H1 (cell line): Measurements from ENCODE around the gene TOMM5. TPM values are rescaled to one million over a fixed set of nuclear protein-coding genes. Genes with fewer than 3 reads are reported as not detected.

Experiments
- CTCF ChIA-PET: fragments of 300-600 bp; sonication (Branson Sonifier 250); formaldehyde crosslinking; loops from one replicate; lab custom pipeline; 2021; ENCODE audit not compliant: partially characterized antibody; lab: Charles Lee
- POLR2A ChIA-PET: fragments of 300-600 bp; sonication (Branson Sonifier 250); formaldehyde crosslinking; loops from one replicate; lab custom pipeline; 2021; ENCODE audit warnings: inconsistent platforms; ENCODE audit not compliant: partially characterized antibody; lab: Charles Lee
- DNase-seq, 2 experiments: peaks; one replicate each; pipeline versions ENCODE4 v3.0.0 to v3.0.0-alpha.2; 2010 to 2022; ENCODE audit warnings: low spot score in 2 of 2, low read depth in 1 of 2, mixed read lengths in 1 of 2
- FAIRE-seq: peaks from 2 replicates; lab custom pipeline; 2011; peaks lifted over from hg19 to GRCh38; lab: Jason Lieb, UNC
- H2AFZ ChIP-seq: 2 replicates; pipeline ENCODE4 v1.8.1; 2012; ENCODE audit warnings: low read length, inconsistent platforms
- H2AK5ac ChIP-seq: 2 replicates; pipeline ENCODE4 v1.6.1; 2013; ENCODE audit warnings: low read depth, low read length
- H2BK120ac ChIP-seq: replicated peaks from 2 replicates; pipeline ENCODE3; 2013; ENCODE audit warnings: low read depth, low read length, inconsistent platforms
- H2BK12ac ChIP-seq: 2 replicates; pipeline ENCODE4 v1.6.1; 2013; ENCODE audit warnings: low read depth, low read length
- H2BK15ac ChIP-seq: 2 replicates; pipeline ENCODE4 v1.6.1; 2013; ENCODE audit warnings: low read length
- H2BK20ac ChIP-seq: 2 replicates; pipeline ENCODE4 v1.6.1; 2013; ENCODE audit warnings: low read length
- H2BK5ac ChIP-seq: 2 replicates; pipeline ENCODE4 v1.6.1; 2013; ENCODE audit warnings: low read depth, low read length
- H3K14ac ChIP-seq: 2 replicates; pipeline ENCODE4 v1.6.1; 2013; ENCODE audit warnings: inconsistent platforms; ENCODE audit not compliant: insufficient read length
- H3K18ac ChIP-seq: 2 replicates; pipeline ENCODE4 v1.6.1; 2013; ENCODE audit warnings: low read length; ENCODE audit errors: extremely low read depth
- H3K23ac ChIP-seq: 2 replicates; pipeline ENCODE4 v1.6.1; 2013; ENCODE audit warnings: inconsistent platforms; ENCODE audit not compliant: insufficient read length
- H3K23me2 ChIP-seq: 2 replicates; pipeline ENCODE4 v1.6.1; 2013; ENCODE audit warnings: low read depth, low read length
- H3K27ac ChIP-seq: 2 replicates; pipeline ENCODE4 v1.6.1; 2011; ENCODE audit warnings: low read depth, low read length, inconsistent platforms
- H3K27me3 ChIP-seq, 4 experiments: replicated peaks in 1 of 4; 1 replicate in 1 of 4; 2 replicates in 3 of 4; pipeline versions ENCODE4 v1.6.1 to v1.8.1; 2011 to 2013; ENCODE audit warnings: low read length in 3 of 4, mild to moderate bottlenecking in 3 of 4, inconsistent platforms in 2 of 4, mixed read lengths in 2 of 4, moderate library complexity in 1 of 4; ENCODE audit not compliant: control insufficient read depth in 3 of 4, insufficient read depth in 3 of 4; ENCODE audit errors: extremely low read depth in 1 of 4
- H3K36me3 ChIP-seq, 4 experiments: 2 replicates each; pipeline versions ENCODE4 v1.6.1 to v1.8.1; 2011 to 2013; ENCODE audit warnings: mild to moderate bottlenecking in 4 of 4, low read length in 3 of 4, moderate library complexity in 2 of 4, control low read depth in 1 of 4, inconsistent platforms in 1 of 4; ENCODE audit not compliant: insufficient read depth in 4 of 4, control insufficient read depth in 2 of 4
- H3K4ac ChIP-seq: replicated peaks from 2 replicates; pipeline ENCODE3; 2013; ENCODE audit warnings: low read length, low read depth, mixed read lengths, inconsistent platforms; ENCODE audit not compliant: insufficient read length
- H3K4me1 ChIP-seq, 4 experiments: replicated peaks in 1 of 4; 1 replicate in 1 of 4; 2 replicates in 3 of 4; pipeline versions ENCODE4 v1.6.1 to v1.8.1; 2011 to 2013; ENCODE audit warnings: low read length in 3 of 4, inconsistent platforms in 2 of 4, mixed read lengths in 1 of 4; ENCODE audit not compliant: insufficient read depth in 4 of 4, control insufficient read depth in 3 of 4
- H3K4me2 ChIP-seq, 2 experiments: 2 replicates each; pipeline versions ENCODE4 v1.6.1 to v1.8.1; 2011 to 2013; ENCODE audit warnings: low read depth in 2 of 2, low read length in 2 of 2, control low read depth in 1 of 2, inconsistent platforms in 1 of 2, mild to moderate bottlenecking in 1 of 2; ENCODE audit not compliant: insufficient read depth in 1 of 2
- H3K4me3 ChIP-seq, 4 experiments: fragments of 200-600, 300-600 bp in 1 of 4; sonication (generic), shearing (Covaris generic), sonication (Bioruptor Twin) in 1 of 4; 2 replicates each; pipeline versions ENCODE4 v1.5.1 to v1.8.1; 2011 to 2016; ENCODE audit warnings: low read length in 4 of 4, low read depth in 3 of 4, control low read depth in 2 of 4, inconsistent platforms in 2 of 4, mild to moderate bottlenecking in 2 of 4, mixed read lengths in 1 of 4, moderate library complexity in 1 of 4; ENCODE audit not compliant: insufficient read depth in 2 of 4; ENCODE audit errors: extremely low read depth in 1 of 4
- H3K56ac ChIP-seq: replicated peaks from 2 replicates; pipeline ENCODE3; 2013; ENCODE audit warnings: low read depth, mild to moderate bottlenecking, mixed read lengths, low read length, inconsistent platforms; ENCODE audit not compliant: insufficient read length
- H3K79me1 ChIP-seq: 2 replicates; pipeline ENCODE4 v1.6.1; 2013; ENCODE audit warnings: low read depth, low read length, control low read depth
- H3K79me2 ChIP-seq, 2 experiments: 2 replicates each; pipeline versions ENCODE4 v1.6.1 to v1.8.1; 2012 to 2013; ENCODE audit warnings: low read length in 2 of 2, mild to moderate bottlenecking in 2 of 2, inconsistent platforms in 1 of 2; ENCODE audit not compliant: insufficient read depth in 2 of 2, control insufficient read depth in 1 of 2
- H3K9ac ChIP-seq, 4 experiments: replicated peaks in 1 of 4; 1 replicate in 1 of 4; 2 replicates in 3 of 4; pipeline versions ENCODE4 v1.6.1 to v1.8.1; 2011 to 2013; ENCODE audit warnings: low read depth in 3 of 4, low read length in 3 of 4, control low read depth in 2 of 4, mild to moderate bottlenecking in 2 of 4, moderate library complexity in 2 of 4, inconsistent platforms in 1 of 4; ENCODE audit errors: extremely low read depth in 1 of 4
- H3K9me3 ChIP-seq, 2 experiments: 2 replicates each; pipeline versions ENCODE4 v1.6.1 to v1.8.1; 2012 to 2013; ENCODE audit warnings: mild to moderate bottlenecking in 2 of 2, moderate library complexity in 2 of 2, control low read depth in 1 of 2, inconsistent platforms in 1 of 2, low read depth in 1 of 2, low read length in 1 of 2, mixed read lengths in 1 of 2; ENCODE audit not compliant: insufficient read depth in 2 of 2
- H4K20me1 ChIP-seq, 2 experiments: replicated peaks in 1 of 2; 2 replicates each; pipeline versions ENCODE3 to v1.8.1; 2011 to 2013; ENCODE audit warnings: inconsistent platforms in 2 of 2, low read length in 2 of 2, mild to moderate bottlenecking in 1 of 2; ENCODE audit not compliant: insufficient read depth in 2 of 2, control insufficient read depth in 1 of 2
- H4K5ac ChIP-seq: 2 replicates; pipeline ENCODE4 v1.6.1; 2013; ENCODE audit warnings: low read length, low read depth, mixed read lengths, inconsistent platforms; ENCODE audit not compliant: insufficient read length
- H4K8ac ChIP-seq: 2 replicates; pipeline ENCODE4 v1.8.0; 2013; ENCODE audit warnings: mild to moderate bottlenecking, moderate library complexity, low read length, inconsistent platforms; ENCODE audit not compliant: insufficient read depth; ENCODE audit errors: extremely low read depth
- H4K91ac ChIP-seq: replicated peaks from 2 replicates; pipeline ENCODE3; 2013; ENCODE audit warnings: low read length, mixed read lengths, inconsistent platforms; ENCODE audit not compliant: insufficient read length
- BCL11A ChIP-seq, 2 experiments: IDR thresholded peaks; one replicate each; pipeline ENCODE4 v1.6.1; 2011; ENCODE audit warnings: low read depth in 2 of 2, low read length in 2 of 2, mild to moderate bottlenecking in 2 of 2
- CTBP2 ChIP-seq: IDR thresholded peaks from 2 replicates; pipeline ENCODE4 v1.7.0; 2011; ENCODE audit warnings: borderline replicate concordance, mild to moderate bottlenecking, moderate library complexity, mixed read lengths, low read length; ENCODE audit not compliant: insufficient read depth, insufficient read length
- GTF2F1 ChIP-seq: IDR thresholded peaks from 2 replicates; pipeline ENCODE4 v1.6.1; 2012; ENCODE audit warnings: low read depth, low read length, improper control_type of control experiment, borderline replicate concordance
- HDAC6 ChIP-seq: IDR thresholded peaks from one replicate; pipeline ENCODE4 v1.7.1; 2012; ENCODE audit warnings: low read depth, mild to moderate bottlenecking, inconsistent platforms, low read length, moderate library complexity
- SIN3A ChIP-seq, 2 experiments: IDR thresholded peaks in 1 of 2; conservative IDR thresholded peaks in 1 of 2; 2 replicates each; pipeline ENCODE4 v1.6.1; 2011 to 2012; ENCODE audit warnings: low read length in 2 of 2, improper control_type of control experiment in 1 of 2, low read depth in 1 of 2, mild to moderate bottlenecking in 1 of 2
- SP4 ChIP-seq: IDR thresholded peaks from 2 replicates; pipeline ENCODE4 v1.6.1; 2012; ENCODE audit warnings: low read length, inconsistent platforms
- TEAD4 ChIP-seq: IDR thresholded peaks from 2 replicates; pipeline ENCODE4 v1.6.1; 2012; ENCODE audit warnings: low read depth, low read length, inconsistent platforms, mixed read lengths
- WGBS, 2 experiments: shearing (Covaris generic) in 1 of 2; methylation state at CpG; one replicate each; pipeline versions ENCODE4 v1.1.6 to v1.1.7; 2013 to 2015; ENCODE audit warnings: low lambda C conversion rate in 2 of 2, mixed read lengths in 2 of 2, inconsistent platforms in 1 of 2, low coverage in 1 of 2, missing lambda C conversion rate in 1 of 2; ENCODE audit not compliant: insufficient replicate concordance in 2 of 2, insufficient coverage in 1 of 2, insufficient read length in 1 of 2; ENCODE audit errors: extremely low coverage in 1 of 2, missing lambda C conversion rate in 1 of 2; 5-methylcytosine and 5-hydroxymethylcytosine counted together
- polyA plus RNA-seq, 7 experiments: library from polyadenylated mRNA; depleted of rRNA in 3 of 7; stranded (reverse) in 5 of 7; unstranded in 2 of 7; fragments of >200 nt in 5 of 7; fragments of 200-250 nt in 2 of 7; gene quantifications; 1 replicate in 5 of 7; 2 replicates in 1 of 7; 4 replicates in 1 of 7; pipeline versions ENCODE4 v1.2.1 to v1.2.3, GENCODE V29; 2011 to 2013; ENCODE audit warnings: missing spikeins in 2 of 7, mixed read lengths in 2 of 7
- total RNA-seq: library from RNA; stranded (reverse); fragmentation: NEBNext Ultra II Directional; extraction: Animal tissue kit (Norgen Biotek cat#: 25700); gene quantifications from 2 replicates; pipeline ENCODE4 v1.2.1, GENCODE V29; 2021
- TF ChIP-seq, protein P1 (sequence below): IDR thresholded peaks from 2 replicates; pipeline ENCODE4 v1.6.1; 2012; ENCODE audit warnings: low read length, inconsistent platforms
- TF ChIP-seq, protein P2 (sequence below), 3 experiments: IDR thresholded peaks; 1 replicate in 2 of 3; 2 replicates in 1 of 3; pipeline versions ENCODE4 v1.5.1 to v1.6.1; 2011; ENCODE audit warnings: low read length in 3 of 3, mild to moderate bottlenecking in 3 of 3, inconsistent platforms in 2 of 3, low read depth in 1 of 3, moderate library complexity in 1 of 3; ENCODE audit not compliant: insufficient read depth in 1 of 3; ENCODE audit errors: control extremely low read depth in 1 of 3

TOMM5 gene
- total and polyA plus RNA-seq, 2 of the 8 experiments (the other 6 are each of a cell fraction or from before 2014, with no cell fraction given) = 171 to 174 TPM

DNA sequence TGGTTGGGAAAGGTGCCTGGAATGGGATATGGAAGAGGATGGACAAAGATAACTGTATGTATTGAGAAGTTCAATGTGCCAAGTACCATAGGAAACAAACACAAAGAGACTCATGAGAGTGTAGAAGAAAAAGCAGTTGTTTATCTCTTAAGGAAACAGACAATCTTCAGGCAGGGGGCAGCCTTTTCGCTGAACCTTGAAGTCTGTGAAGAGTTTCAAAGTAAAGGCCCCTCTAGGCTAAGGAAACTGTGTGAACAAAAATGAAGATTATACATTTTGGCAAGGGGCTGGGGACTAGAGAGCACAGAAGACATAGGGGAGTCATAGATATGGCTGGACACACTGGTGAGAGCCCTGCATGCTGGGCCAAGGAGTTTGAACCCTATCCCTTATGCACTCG, 30.9 kb upstream of the TOMM5 start:
- Histone ChIP-seq H3K4ac (no peak overlapping the region), H3K18ac (no peak overlapping the region), H3K9me3 (no peaks in the 10 kb centered on the region), H2BK20ac (no peak overlapping the region), H3K36me3 (no peaks in the 10 kb centered on the region), H3K27ac (no peak overlapping the region), H2BK15ac (no peak overlapping the region), H3K56ac (no peak overlapping the region), H3K14ac (no peak overlapping the region), H3K27me3 (no peaks in the 10 kb centered on the region), H4K20me1 (no peaks in the 10 kb centered on the region), H4K91ac (no peak overlapping the region), H3K79me2 (no peaks in the 10 kb centered on the region), H2AK5ac (no peak overlapping the region), H2BK12ac (no peak overlapping the region), H3K9ac (no peak overlapping the region), H2AFZ (no peak overlapping the region; the same call in 1 of the 2 replicates), H3K79me1 (no peaks in the 10 kb centered on the region), H4K5ac (no peak overlapping the region), H2BK5ac (no peak overlapping the region), H3K23ac (no peak overlapping the region), H4K8ac (no peak overlapping the region), H3K4me2 (no peak overlapping the region), H3K4me3 (no peak overlapping the region), H3K23me2 (no peaks in the 10 kb centered on the region), H3K4me1 (peaks cover 0 to 3% (median 2%) of the 10 kb centered on the region in 4 experiments; a peak in 4 of 7 replicates), H2BK120ac (no peak overlapping the region)
- no peak for DNase-seq
- WGBS, 2 experiments = 74% methylated on average over 2 of the region's 2 CpGs; no CpG with 5 or more reads in 1 of the 2 experiments
- TF ChIP-seq HDAC6 (no peak), TEAD4 (no peak), CTBP2 (no peak), BCL11A (IDR thresholded peaks at IDR 0.05; ENCODE audit: low read depth in 2 of 2, low read length in 2 of 2) (no peak), GTF2F1 (no peak), SP4 (no peak), SIN3A (conservative IDR thresholded peaks at IDR 0.05 in 1 of 2, IDR thresholded peaks at IDR 0.05 in 1 of 2; ENCODE audit: low read depth in 1 of 2, low read length in 2 of 2) (no peak)
- TF ChIP-seq, protein P1, sequence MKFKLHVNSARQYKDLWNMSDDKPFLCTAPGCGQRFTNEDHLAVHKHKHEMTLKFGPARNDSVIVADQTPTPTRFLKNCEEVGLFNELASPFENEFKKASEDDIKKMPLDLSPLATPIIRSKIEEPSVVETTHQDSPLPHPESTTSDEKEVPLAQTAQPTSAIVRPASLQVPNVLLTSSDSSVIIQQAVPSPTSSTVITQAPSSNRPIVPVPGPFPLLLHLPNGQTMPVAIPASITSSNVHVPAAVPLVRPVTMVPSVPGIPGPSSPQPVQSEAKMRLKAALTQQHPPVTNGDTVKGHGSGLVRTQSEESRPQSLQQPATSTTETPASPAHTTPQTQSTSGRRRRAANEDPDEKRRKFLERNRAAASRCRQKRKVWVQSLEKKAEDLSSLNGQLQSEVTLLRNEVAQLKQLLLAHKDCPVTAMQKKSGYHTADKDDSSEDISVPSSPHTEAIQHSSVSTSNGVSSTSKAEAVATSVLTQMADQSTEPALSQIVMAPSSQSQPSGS = no peak
- TF ChIP-seq, protein P2, sequence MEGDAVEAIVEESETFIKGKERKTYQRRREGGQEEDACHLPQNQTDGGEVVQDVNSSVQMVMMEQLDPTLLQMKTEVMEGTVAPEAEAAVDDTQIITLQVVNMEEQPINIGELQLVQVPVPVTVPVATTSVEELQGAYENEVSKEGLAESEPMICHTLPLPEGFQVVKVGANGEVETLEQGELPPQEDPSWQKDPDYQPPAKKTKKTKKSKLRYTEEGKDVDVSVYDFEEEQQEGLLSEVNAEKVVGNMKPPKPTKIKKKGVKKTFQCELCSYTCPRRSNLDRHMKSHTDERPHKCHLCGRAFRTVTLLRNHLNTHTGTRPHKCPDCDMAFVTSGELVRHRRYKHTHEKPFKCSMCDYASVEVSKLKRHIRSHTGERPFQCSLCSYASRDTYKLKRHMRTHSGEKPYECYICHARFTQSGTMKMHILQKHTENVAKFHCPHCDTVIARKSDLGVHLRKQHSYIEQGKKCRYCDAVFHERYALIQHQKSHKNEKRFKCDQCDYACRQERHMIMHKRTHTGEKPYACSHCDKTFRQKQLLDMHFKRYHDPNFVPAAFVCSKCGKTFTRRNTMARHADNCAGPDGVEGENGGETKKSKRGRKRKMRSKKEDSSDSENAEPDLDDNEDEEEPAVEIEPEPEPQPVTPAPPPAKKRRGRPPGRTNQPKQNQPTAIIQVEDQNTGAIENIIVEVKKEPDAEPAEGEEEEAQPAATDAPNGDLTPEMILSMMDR (IDR thresholded peaks at IDR 0.05; ENCODE audit: control extremely low read depth in 1 of 3, insufficient read depth in 1 of 3, low read depth in 1 of 3, low read length in 3 of 3) = no peak
- peak; percentile 50 for FAIRE-seq
- ChIA-PET POLR2A (interaction anchor here (1.6 kb wide), 1 partner anchor 34 kb away, joined by 4 read pairs; no protein-coding TSS in a partner anchor), CTCF (interaction anchor here (0.6 to 1.7 kb wide), 4 partner anchors 9 to 120 kb away, joined by 3 to 4 read pairs (median 3); partner anchors contain the start of gene FRMPD1)
